T-cell (primary cell): ENCODE data around the gene CST9. TPM values are rescaled to one million over a fixed set of nuclear protein-coding genes. Genes with fewer than 3 reads are reported as not detected.

ENCODE experiments used
- ATAC-seq, 4 experiments: fragments of 200-7000 bp in 3 of 4; fragments of 150-1000 bp in 1 of 4; cut with Tn5 transposase; replicated peaks in 1 of 4; 1 replicate in 3 of 4; 2 replicates in 1 of 4; pipeline ENCODE4 v1.10.0; 2021; ENCODE audit warnings: moderate library complexity in 3 of 4, mild to moderate bottlenecking in 2 of 4, moderate number of reproducible peaks in 1 of 4
- CTCF ChIA-PET, 2 donors: fragments of 300-600 bp; sonication (Branson Sonifier 250); formaldehyde crosslinking; loops; one replicate each; lab custom pipeline; 2022; ENCODE audit warnings: antibody characterized with exemption in 2 of 2; lab: Charles Lee
- POLR2A ChIA-PET, 2 donors: fragments of 300-600 bp; sonication (Branson Sonifier 250); formaldehyde crosslinking; loops; one replicate each; lab custom pipeline; 2022; ENCODE audit warnings: antibody characterized with exemption in 2 of 2; lab: Charles Lee
- DNase-seq, 35 experiments: peaks; one replicate each; pipeline versions ENCODE4 v3.0.0 to v3.0.0-alpha.2; 2013 to 2023
- H3K27ac ChIP-seq: one replicate; pipeline ENCODE4 v1.5.1; 2013; ENCODE audit warnings: low read length
- H3K27me3 ChIP-seq, 2 experiments: replicated peaks in 1 of 2; 1 replicate in 1 of 2; 2 replicates in 1 of 2; pipeline versions ENCODE4 v1.6.1 to v1.7.0; 2013; ENCODE audit warnings: low read length in 1 of 2, mixed read lengths in 1 of 2; ENCODE audit not compliant: control insufficient read depth in 2 of 2, insufficient read depth in 2 of 2; ENCODE audit errors: extremely low read depth in 1 of 2
- H3K36me3 ChIP-seq, 2 donors: 1 replicate in 1 of 2; 2 replicates in 1 of 2; pipeline versions ENCODE4 v1.6.1 to v1.7.0; 2013; ENCODE audit warnings: low read length in 1 of 2; ENCODE audit not compliant: control insufficient read depth in 2 of 2, insufficient read depth in 1 of 2; ENCODE audit errors: extremely low read depth in 1 of 2
- H3K4me1 ChIP-seq, 2 experiments: 1 replicate in 1 of 2; 2 replicates in 1 of 2; pipeline versions ENCODE4 v1.6.1 to v1.7.0; 2013; ENCODE audit warnings: low read length in 2 of 2, mixed read lengths in 1 of 2; ENCODE audit not compliant: insufficient read depth in 2 of 2, control insufficient read depth in 1 of 2; ENCODE audit errors: extremely low read depth in 1 of 2
- H3K4me3 ChIP-seq, 2 donors: 1 replicate in 1 of 2; 2 replicates in 1 of 2; pipeline versions ENCODE4 v1.5.1 to v1.7.0; 2013; ENCODE audit warnings: mild to moderate bottlenecking in 2 of 2, low read length in 1 of 2, moderate library complexity in 1 of 2; ENCODE audit not compliant: control insufficient read depth in 1 of 2; ENCODE audit errors: extremely low read depth in 1 of 2
- H3K9me3 ChIP-seq: 2 replicates; pipeline ENCODE4 v1.7.0; 2013
- H3K27ac Mint-ChIP-seq, 2 donors: one replicate each; pipeline ENCODE4 v1.8.0; 2020 to 2021; ENCODE audit warnings: mild to moderate bottlenecking in 2 of 2, mixed read lengths in 2 of 2
- H3K27me3 Mint-ChIP-seq, 2 donors: one replicate each; pipeline ENCODE4 v1.8.0; 2021 to 2022; ENCODE audit warnings: mixed read lengths in 2 of 2
- H3K36me3 Mint-ChIP-seq: one replicate; pipeline ENCODE4 v1.8.0; 2021; ENCODE audit warnings: mixed read lengths
- H3K4me1 Mint-ChIP-seq, 3 donors: one replicate each; pipeline ENCODE4 v1.8.0; 2020 to 2022; ENCODE audit warnings: mixed read lengths in 3 of 3, mild to moderate bottlenecking in 1 of 3
- H3K4me3 Mint-ChIP-seq, 3 donors: one replicate each; pipeline ENCODE4 v1.8.0; 2020 to 2022; ENCODE audit warnings: mild to moderate bottlenecking in 3 of 3, mixed read lengths in 3 of 3, moderate library complexity in 3 of 3
- H3K9me3 Mint-ChIP-seq, 3 donors: one replicate each; pipeline ENCODE4 v1.8.0; 2020 to 2022; ENCODE audit warnings: mixed read lengths in 3 of 3
- WGBS: methylation state at CpG from one replicate; pipeline ENCODE4 v1.1.5; 2013; ENCODE audit warnings: missing lambda C conversion rate; ENCODE audit not compliant: insufficient coverage; 5-methylcytosine and 5-hydroxymethylcytosine counted together
- total RNA-seq, 35 experiments: library from RNA in 6 of 35; stranded (reverse) in 6 of 35; fragments of 120-200 nt in 1 of 35; gene quantifications; one replicate each; pipeline versions ENCODE4 v1.2.1 to v1.2.4 and lab custom pipeline; 2013 to 2026

CST9 gene
- total RNA-seq, 5 donors from 2014 or later (not counting 1 experiment from before 2014, with no cell fraction given) = not detected

- POLR2A ChIA-PET = no interaction called here
- Mint-ChIP-seq H3K36me3 (no peaks in the 10 kb centered on the region), H3K27me3 (peaks cover 5 to 6% of the 10 kb centered on the region in 2 donors), H3K27ac (no peak overlapping the region), H3K4me3 (no peak overlapping the region), H3K9me3 (peaks cover 0 to 3% (median 0%) of the 10 kb centered on the region in 3 donors), H3K4me1 (no peaks in the 10 kb centered on the region)
- Histone ChIP-seq H3K27ac (no peak overlapping the region), H3K36me3 (no peaks in the 10 kb centered on the region), H3K4me1 (no peaks in the 10 kb centered on the region), H3K9me3 (no peaks in the 10 kb centered on the region), H3K27me3 (no peaks in the 10 kb centered on the region), H3K4me3 (no peak overlapping the region)
- CTCF ChIA-PET = no interaction called here
- no peak for DNase-seq
- no peak for ATAC-seq
These were observed 30.7 kb downstream of the CST9 start for GRCh38 chr20:23574977-23575376.

- no peak for ATAC-seq
- no peak overlapping the region for H3K27ac ChIP-seq
- Mint-ChIP-seq H3K4me3 (no peak overlapping the region), H3K4me1 (no peaks in the 10 kb centered on the region), H3K27me3 (peaks cover 11 to 14% of the 10 kb centered on the region in 2 donors), H3K9me3 (peaks cover 0 to 3% (median 0%) of the 10 kb centered on the region in 3 donors), H3K36me3 (no peaks in the 10 kb centered on the region), H3K27ac (no peak overlapping the region)
- H3K9me3 ChIP-seq = no peaks in the 10 kb centered on the region
- POLR2A ChIA-PET = no interaction called here
- WGBS = 60% methylated on average over 1 of the region's 2 CpGs
- DNase-seq = no peak
- no peaks in the 10 kb centered on the region for H3K4me1 ChIP-seq
- H3K36me3 ChIP-seq = no peaks in the 10 kb centered on the region
- H3K27me3 ChIP-seq = peaks cover 0 to 12% of the 10 kb centered on the region in 2 experiments
- CTCF ChIA-PET = no interaction called here
- H3K4me3 ChIP-seq = no peak overlapping the region
These were observed 35.4 kb downstream of the CST9 start for GRCh38 chr20:23570178-23570760.

GRCh38 chr20:23569570-23569969, 36.1 kb downstream of the CST9 start:
- ChIA-PET POLR2A (no interaction called here), CTCF (no interaction called here)
- peaks cover 12 to 15% of the 10 kb centered on the region in 2 donors for H3K27me3 Mint-ChIP-seq
- Histone ChIP-seq H3K27ac (no peak overlapping the region), H3K9me3 (no peaks in the 10 kb centered on the region), H3K36me3 (no peaks in the 10 kb centered on the region), H3K4me1 (no peaks in the 10 kb centered on the region), H3K4me3 (no peak overlapping the region), H3K27me3 (peaks cover 0 to 17% of the 10 kb centered on the region in 2 experiments)
- no CpG with 5 or more reads among the region's 1 CpG for WGBS
- no peak overlapping the region for H3K4me3 Mint-ChIP-seq
- no peaks in the 10 kb centered on the region for H3K36me3 Mint-ChIP-seq
- H3K9me3 Mint-ChIP-seq = peaks cover 0 to 3% (median 0%) of the 10 kb centered on the region in 3 donors
- ATAC-seq (no peak), DNase-seq (no peak)
- no peaks in the 10 kb centered on the region for H3K4me1 Mint-ChIP-seq
- H3K27ac Mint-ChIP-seq = no peak overlapping the region

- Mint-ChIP-seq H3K36me3 (no peaks in the 10 kb centered on the region), H3K9me3 (no peaks in the 10 kb centered on the region), H3K4me1 (no peaks in the 10 kb centered on the region), H3K27me3 (peaks cover 8 to 15% of the 10 kb centered on the region in 2 donors), H3K4me3 (no peak overlapping the region), H3K27ac (no peak overlapping the region)
- Histone ChIP-seq H3K27ac (no peak overlapping the region), H3K36me3 (no peaks in the 10 kb centered on the region), H3K9me3 (no peaks in the 10 kb centered on the region), H3K27me3 (peaks cover 0 to 21% of the 10 kb centered on the region in 2 experiments), H3K4me1 (no peaks in the 10 kb centered on the region), H3K4me3 (no peak overlapping the region)
- ATAC-seq = no peak
- no CpG with 5 or more reads among the region's 1 CpG for WGBS
- no peak for DNase-seq
- ChIA-PET POLR2A (no interaction called here), CTCF (no interaction called here)
These were observed 36.8 kb downstream of the CST9 start for GRCh38 chr20:23568971-23569330.

GRCh38 chr20:23568320-23568970, 37.3 kb downstream of the CST9 start, which contains the start of gene CST9L:
Gene CST9L, minus strand, starts transcription at chr20:23568484. Its CDS starts 34 bp downstream, at chr20:23568450.
- H3K36me3 Mint-ChIP-seq = no peaks in the 10 kb centered on the region
- H3K4me1 Mint-ChIP-seq = no peaks in the 10 kb centered on the region
- 63% methylated on average over 4 of the region's 11 CpGs for WGBS

GRCh38 chr20:23566199-23566932, 39.4 kb downstream of the CST9 start:
- H3K9me3 Mint-ChIP-seq = peaks cover 0 to 13% (median 0%) of the 10 kb centered on the region in 3 donors
- H3K27me3 Mint-ChIP-seq = peaks cover 8 to 12% of the 10 kb centered on the region in 2 donors
- CTCF ChIA-PET = no interaction called here
- POLR2A ChIA-PET = no interaction called here
- peaks cover 0 to 32% of the 10 kb centered on the region in 2 experiments for H3K27me3 ChIP-seq
- no peak overlapping the region for H3K4me3 Mint-ChIP-seq
- no peaks in the 10 kb centered on the region for H3K36me3 Mint-ChIP-seq
- H3K27ac ChIP-seq = no peak overlapping the region
- ATAC-seq = no peak
- H3K9me3 ChIP-seq = no peaks in the 10 kb centered on the region
- DNase-seq = no peak
- no peaks in the 10 kb centered on the region for H3K4me1 Mint-ChIP-seq
- no peaks in the 10 kb centered on the region for H3K4me1 ChIP-seq
- H3K27ac Mint-ChIP-seq = no peak overlapping the region
- 71% methylated on average over 1 of the region's 7 CpGs for WGBS
- H3K4me3 ChIP-seq = no peak overlapping the region
- no peaks in the 10 kb centered on the region for H3K36me3 ChIP-seq

More at GRCh38 chr20:23568320-23568970, 37.3 kb downstream of the CST9 start, which contains the start of gene CST9L:
- H3K27me3 Mint-ChIP-seq = peaks cover 8 to 15% of the 10 kb centered on the region in 2 donors
- Histone ChIP-seq H3K9me3 (no peaks in the 10 kb centered on the region), H3K27me3 (peaks cover 0 to 21% of the 10 kb centered on the region in 2 experiments), H3K27ac (no peak within 1 kb of the TSS), H3K36me3 (no peaks in the 10 kb centered on the region), H3K4me1 (no peaks in the 10 kb centered on the region), H3K4me3 (no peak within 1 kb of the TSS)
- ChIA-PET CTCF (no interaction called here), POLR2A (no interaction called here)
- H3K4me3 Mint-ChIP-seq = no peak within 1 kb of the TSS
- DNase-seq (no peak), ATAC-seq (no peak)
- no peak within 1 kb of the TSS for H3K27ac Mint-ChIP-seq
- H3K9me3 Mint-ChIP-seq = no peaks in the 10 kb centered on the region
